GM12891 (cell line): ENCODE results near the gene KCNH5.

ENCODE experiments used
- PAX5 ChIP-seq: IDR thresholded peaks from 2 replicates; pipeline ENCODE4 v1.6.1; 2011; ENCODE audit warnings: low read length, moderate library complexity, mild to moderate bottlenecking; ENCODE audit not compliant: insufficient read depth, severe bottlenecking
- POLR2A ChIP-seq: IDR thresholded peaks from 2 replicates; pipeline ENCODE4 v1.6.1; 2011; ENCODE audit warnings: low read depth, low read length, control low read depth
- POLR2AphosphoS5 ChIP-seq: IDR thresholded peaks from 2 replicates; pipeline ENCODE4 v1.6.1; 2011; ENCODE audit warnings: low read depth, low read length, control low read depth
- SPI1 ChIP-seq: IDR thresholded peaks from 2 replicates; pipeline ENCODE4 v1.6.1; 2011; ENCODE audit warnings: low read depth, low read length, control low read depth
- TAF1 ChIP-seq: IDR thresholded peaks from 2 replicates; pipeline ENCODE4 v1.6.1; 2011; ENCODE audit warnings: low read depth, low read length, control low read depth

GRCh38 chr14:62662811-62663455 lies 382.3 kb downstream of the KCNH5 start:
- no peak for TF ChIP-seq POLR2A
- no peak for TF ChIP-seq POLR2AphosphoS5
- TF ChIP-seq PAX5: no peak
- no peak for TF ChIP-seq SPI1
- TF ChIP-seq TAF1: no peak
